T-cell (primary cell): ENCODE data around the gene POMT2. TPM values are rescaled to one million over a fixed set of nuclear protein-coding genes. Genes with fewer than 3 reads are reported as not detected.
A peak's percentile ranks its signal among the peaks of the same experiment; 100 is the strongest.
"Not testable (repeated sequence)": the region's sequence is repeated elsewhere in the genome, so short reads cannot be mapped to it uniquely, and the experiment has no call there.

Source experiments
- ATAC-seq, 4 experiments: fragments of 200-7000 bp in 3 of 4; fragments of 150-1000 bp in 1 of 4; cut with Tn5 transposase; replicated peaks in 1 of 4; 1 replicate in 3 of 4; 2 replicates in 1 of 4; pipeline ENCODE4 v1.10.0; 2021; ENCODE audit warnings: moderate library complexity in 3 of 4, mild to moderate bottlenecking in 2 of 4, moderate number of reproducible peaks in 1 of 4
- CTCF ChIA-PET, 2 donors: fragments of 300-600 bp; sonication (Branson Sonifier 250); formaldehyde crosslinking; loops; one replicate each; lab custom pipeline; 2022; ENCODE audit warnings: antibody characterized with exemption in 2 of 2; lab: Charles Lee
- POLR2A ChIA-PET, 2 donors: fragments of 300-600 bp; sonication (Branson Sonifier 250); formaldehyde crosslinking; loops; one replicate each; lab custom pipeline; 2022; ENCODE audit warnings: antibody characterized with exemption in 2 of 2; lab: Charles Lee
- DNase-seq, 35 experiments: peaks; one replicate each; pipeline versions ENCODE4 v3.0.0 to v3.0.0-alpha.2; 2013 to 2023
- H3K27ac ChIP-seq: one replicate; pipeline ENCODE4 v1.5.1; 2013; ENCODE audit warnings: low read length
- H3K27me3 ChIP-seq, 2 experiments: replicated peaks in 1 of 2; 1 replicate in 1 of 2; 2 replicates in 1 of 2; pipeline versions ENCODE4 v1.6.1 to v1.7.0; 2013; ENCODE audit warnings: low read length in 1 of 2, mixed read lengths in 1 of 2; ENCODE audit not compliant: control insufficient read depth in 2 of 2, insufficient read depth in 2 of 2; ENCODE audit errors: extremely low read depth in 1 of 2
- H3K36me3 ChIP-seq, 2 donors: 1 replicate in 1 of 2; 2 replicates in 1 of 2; pipeline versions ENCODE4 v1.6.1 to v1.7.0; 2013; ENCODE audit warnings: low read length in 1 of 2; ENCODE audit not compliant: control insufficient read depth in 2 of 2, insufficient read depth in 1 of 2; ENCODE audit errors: extremely low read depth in 1 of 2
- H3K4me1 ChIP-seq, 2 experiments: 1 replicate in 1 of 2; 2 replicates in 1 of 2; pipeline versions ENCODE4 v1.6.1 to v1.7.0; 2013; ENCODE audit warnings: low read length in 2 of 2, mixed read lengths in 1 of 2; ENCODE audit not compliant: insufficient read depth in 2 of 2, control insufficient read depth in 1 of 2; ENCODE audit errors: extremely low read depth in 1 of 2
- H3K4me3 ChIP-seq, 2 donors: 1 replicate in 1 of 2; 2 replicates in 1 of 2; pipeline versions ENCODE4 v1.5.1 to v1.7.0; 2013; ENCODE audit warnings: mild to moderate bottlenecking in 2 of 2, low read length in 1 of 2, moderate library complexity in 1 of 2; ENCODE audit not compliant: control insufficient read depth in 1 of 2; ENCODE audit errors: extremely low read depth in 1 of 2
- H3K9me3 ChIP-seq: 2 replicates; pipeline ENCODE4 v1.7.0; 2013
- H3K27ac Mint-ChIP-seq, 2 donors: one replicate each; pipeline ENCODE4 v1.8.0; 2020 to 2021; ENCODE audit warnings: mild to moderate bottlenecking in 2 of 2, mixed read lengths in 2 of 2
- H3K27me3 Mint-ChIP-seq, 2 donors: one replicate each; pipeline ENCODE4 v1.8.0; 2021 to 2022; ENCODE audit warnings: mixed read lengths in 2 of 2
- H3K36me3 Mint-ChIP-seq: one replicate; pipeline ENCODE4 v1.8.0; 2021; ENCODE audit warnings: mixed read lengths
- H3K4me1 Mint-ChIP-seq, 3 donors: one replicate each; pipeline ENCODE4 v1.8.0; 2020 to 2022; ENCODE audit warnings: mixed read lengths in 3 of 3, mild to moderate bottlenecking in 1 of 3
- H3K4me3 Mint-ChIP-seq, 3 donors: one replicate each; pipeline ENCODE4 v1.8.0; 2020 to 2022; ENCODE audit warnings: mild to moderate bottlenecking in 3 of 3, mixed read lengths in 3 of 3, moderate library complexity in 3 of 3
- H3K9me3 Mint-ChIP-seq, 3 donors: one replicate each; pipeline ENCODE4 v1.8.0; 2020 to 2022; ENCODE audit warnings: mixed read lengths in 3 of 3
- WGBS: methylation state at CpG from one replicate; pipeline ENCODE4 v1.1.5; 2013; ENCODE audit warnings: missing lambda C conversion rate; ENCODE audit not compliant: insufficient coverage; 5-methylcytosine and 5-hydroxymethylcytosine counted together
- total RNA-seq, 35 experiments: library from RNA in 6 of 35; stranded (reverse) in 6 of 35; fragments of 120-200 nt in 1 of 35; gene quantifications; one replicate each; pipeline versions ENCODE4 v1.2.1 to v1.2.4 and lab custom pipeline; 2013 to 2026

Gene POMT2
- total RNA-seq, 5 donors from 2014 or later (not counting 1 experiment from before 2014, with no cell fraction given), result 11.4 to 14.3 (median 13.2) TPM

DNA sequence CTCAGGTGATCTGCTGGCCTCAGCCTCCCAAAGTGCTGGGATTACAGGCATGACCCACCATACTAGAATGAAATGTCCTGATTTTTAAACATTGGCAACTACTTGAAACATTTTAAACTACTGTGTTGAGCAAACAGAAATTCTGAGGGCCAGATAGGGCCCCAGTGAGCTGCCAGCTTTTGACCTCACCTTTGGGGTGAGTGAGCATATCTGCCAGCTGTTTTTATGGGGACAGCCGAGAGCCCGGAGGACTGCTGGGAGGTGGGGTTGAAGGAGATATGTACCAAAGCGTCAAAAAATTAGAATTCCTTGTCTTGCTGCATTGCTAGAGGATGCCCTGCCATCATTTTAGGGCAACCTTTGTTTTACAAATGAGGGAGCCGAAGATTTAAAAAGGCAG lies 2.9 kb upstream of the POMT2 start:
- 100% methylated on average over 1 of the region's 4 CpGs for WGBS
- H3K27me3 Mint-ChIP-seq, result no peaks in the 10 kb centered on the region
- CTCF ChIA-PET, result interaction anchor here in 1 of 2 donors (0.7 kb wide), 1 partner anchor 45 kb away, joined by 5 read pairs; no protein-coding TSS in a partner anchor
- H3K4me1 ChIP-seq, result peaks cover 2 to 13% of the 10 kb centered on the region in 2 experiments
- ATAC-seq, result no peak
- H3K36me3 ChIP-seq, result no peaks in the 10 kb centered on the region
- no peaks in the 10 kb centered on the region for H3K9me3 ChIP-seq
- no peak overlapping the region for H3K27ac Mint-ChIP-seq
- H3K27ac ChIP-seq, result no peak overlapping the region
- peaks cover 14 to 21% (median 19%) of the 10 kb centered on the region in 3 donors for H3K4me1 Mint-ChIP-seq
- H3K9me3 Mint-ChIP-seq, result no peaks in the 10 kb centered on the region
- POLR2A ChIA-PET, result no interaction called here
- H3K4me3 ChIP-seq, result no peak overlapping the region
- no peak overlapping the region for H3K4me3 Mint-ChIP-seq
- H3K27me3 ChIP-seq, result no peaks in the 10 kb centered on the region
- no peaks in the 10 kb centered on the region for H3K36me3 Mint-ChIP-seq
- DNase-seq, result no peak

DNA sequence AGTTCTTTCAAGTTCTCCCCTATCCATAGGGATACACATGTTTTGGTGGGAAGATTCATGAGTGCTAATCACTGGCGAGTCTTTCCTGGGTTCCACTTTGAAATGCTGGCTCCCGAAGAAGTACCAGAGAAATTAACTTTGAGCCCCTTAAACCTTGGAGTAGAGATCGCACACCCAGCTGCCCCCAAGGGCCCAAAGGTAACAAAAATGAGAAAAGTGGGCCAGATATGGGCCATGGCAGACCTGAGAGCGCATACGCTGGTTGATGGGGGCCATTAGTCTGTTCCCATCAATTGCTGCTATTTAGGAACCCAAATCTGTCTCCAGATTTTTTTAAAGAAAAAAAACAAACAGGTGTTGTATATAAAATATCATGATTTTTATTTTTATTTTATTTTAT lies 2.3 kb upstream of the POMT2 start:
- Mint-ChIP-seq H3K4me1 (peaks cover 14 to 21% (median 19%) of the 10 kb centered on the region in 3 donors), H3K36me3 (no peaks in the 10 kb centered on the region), H3K9me3 (no peaks in the 10 kb centered on the region), H3K4me3 (peak overlapping the region in 1 of 3 donors; percentile 96), H3K27me3 (no peaks in the 10 kb centered on the region), H3K27ac (no peak overlapping the region)
- 100% methylated on average over 2 of the region's 5 CpGs for WGBS
- no peak overlapping the region for H3K27ac ChIP-seq
- DNase-seq (no peak), ATAC-seq (no peak)
- H3K27me3 ChIP-seq, result no peaks in the 10 kb centered on the region
- H3K4me1 ChIP-seq, result peaks cover 2 to 13% of the 10 kb centered on the region in 2 experiments
- no peaks in the 10 kb centered on the region for H3K9me3 ChIP-seq
- no peaks in the 10 kb centered on the region for H3K36me3 ChIP-seq
- POLR2A ChIA-PET, result interaction anchor here in 1 of 2 donors (0.6 kb wide), 1 partner anchor 387 kb away, joined by 3 read pairs; no protein-coding TSS in a partner anchor
- no peak overlapping the region for H3K4me3 ChIP-seq
- CTCF ChIA-PET, result no interaction called here

DNA sequence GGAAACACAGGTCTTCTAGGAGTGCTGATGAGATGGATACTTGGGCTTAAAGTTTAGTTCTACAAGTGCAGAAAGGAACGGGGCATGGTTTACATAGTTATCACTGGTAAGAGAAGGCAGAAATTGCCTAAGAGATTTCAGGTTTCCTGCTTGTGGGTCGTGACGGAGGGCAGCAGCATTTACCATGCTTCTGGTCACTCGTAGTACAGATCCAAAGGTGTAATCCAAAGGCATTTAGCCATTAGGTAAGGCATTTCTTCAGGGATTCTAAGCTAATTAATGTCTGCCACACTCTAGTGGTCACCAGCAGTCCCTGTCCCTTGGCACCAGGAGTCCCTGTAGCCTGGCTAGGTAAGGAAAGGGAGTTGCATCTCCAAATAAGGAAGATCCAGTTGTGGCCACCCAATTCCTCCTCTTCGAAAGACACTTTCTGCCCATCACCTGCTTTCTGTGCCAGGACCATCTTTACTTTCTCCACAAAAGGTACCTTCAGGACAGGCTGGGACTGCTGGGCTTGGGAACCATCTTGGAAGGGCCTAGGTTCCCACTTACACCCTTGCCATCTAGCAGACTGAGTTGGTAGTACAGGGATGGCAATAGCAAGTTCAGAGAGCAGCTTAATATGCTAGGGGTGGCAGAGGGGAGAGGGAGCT lies 1.7 kb upstream of the POMT2 start:
- Histone ChIP-seq H3K27ac (peak overlapping the region; percentile 90), H3K4me1 (peaks cover 2 to 13% of the 10 kb centered on the region in 2 experiments), H3K4me3 (peak overlapping the region in 1 of 2 donors; percentile 88), H3K9me3 (no peaks in the 10 kb centered on the region), H3K36me3 (no peaks in the 10 kb centered on the region), H3K27me3 (no peaks in the 10 kb centered on the region)
- CTCF ChIA-PET, result interaction anchor here in 1 of 2 donors (1.0 kb wide), 1 partner anchor 134 kb away, joined by 7 read pairs; no protein-coding TSS in a partner anchor
- no peak for ATAC-seq
- no peaks in the 10 kb centered on the region for H3K9me3 Mint-ChIP-seq
- H3K4me1 Mint-ChIP-seq, result peaks cover 14 to 21% (median 19%) of the 10 kb centered on the region in 3 donors
- no peak for DNase-seq
- H3K36me3 Mint-ChIP-seq, result no peaks in the 10 kb centered on the region
- H3K27ac Mint-ChIP-seq, result peak overlapping the region; percentile 98 to 100
- POLR2A ChIA-PET, result interaction anchor here (0.6 kb wide), 2 partner anchors 219 to 387 kb away, joined by 3 read pairs; no protein-coding TSS in a partner anchor
- peak overlapping the region; percentile 96 to 97 (median 96) for H3K4me3 Mint-ChIP-seq
- H3K27me3 Mint-ChIP-seq, result no peaks in the 10 kb centered on the region
- 78% methylated on average over 5 of the region's 5 CpGs for WGBS

DNA sequence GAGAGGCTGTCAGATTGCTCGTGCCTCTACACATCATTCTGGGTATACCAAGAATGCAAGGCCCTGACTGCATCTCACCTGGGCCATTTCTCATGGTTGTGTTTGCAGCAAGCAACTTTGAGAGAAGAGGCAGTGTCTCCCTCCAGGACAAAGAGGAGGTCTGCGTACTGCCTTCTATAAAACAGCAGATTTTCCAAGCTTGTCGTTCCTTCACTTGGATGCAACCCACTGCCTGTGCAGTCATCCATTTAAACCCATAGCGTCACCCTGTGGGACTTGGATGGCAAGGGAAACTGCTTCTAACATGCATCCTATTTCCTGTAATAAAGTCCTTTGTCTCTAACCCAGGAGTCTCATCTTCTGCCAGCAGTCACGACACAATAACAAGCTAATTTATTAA lies 1.3 kb downstream of the POMT2 start:
- H3K27ac ChIP-seq, result no peak overlapping the region
- ChIA-PET CTCF (interaction anchor here in 1 of 2 donors (0.7 kb wide), 1 partner anchor 58 kb away, joined by 3 read pairs; the partner anchor contains the start of genes SAMD15 and TMED8), POLR2A (no interaction called here)
- Mint-ChIP-seq H3K27ac (peak overlapping the region in 1 of 2 donors; percentile 91), H3K36me3 (no peaks in the 10 kb centered on the region), H3K27me3 (no peaks in the 10 kb centered on the region), H3K9me3 (no peaks in the 10 kb centered on the region), H3K4me3 (peak overlapping the region; percentile 31 to 96 (median 82)), H3K4me1 (peaks cover 14 to 21% (median 19%) of the 10 kb centered on the region in 3 donors)
- no peaks in the 10 kb centered on the region for H3K27me3 ChIP-seq
- H3K9me3 ChIP-seq, result no peaks in the 10 kb centered on the region
- peaks cover 2 to 13% of the 10 kb centered on the region in 2 experiments for H3K4me1 ChIP-seq
- H3K36me3 ChIP-seq, result no peaks in the 10 kb centered on the region
- H3K4me3 ChIP-seq, result no peak overlapping the region
- ATAC-seq (no peak), DNase-seq (no peak)
- 82% methylated on average over 4 of the region's 5 CpGs for WGBS

DNA sequence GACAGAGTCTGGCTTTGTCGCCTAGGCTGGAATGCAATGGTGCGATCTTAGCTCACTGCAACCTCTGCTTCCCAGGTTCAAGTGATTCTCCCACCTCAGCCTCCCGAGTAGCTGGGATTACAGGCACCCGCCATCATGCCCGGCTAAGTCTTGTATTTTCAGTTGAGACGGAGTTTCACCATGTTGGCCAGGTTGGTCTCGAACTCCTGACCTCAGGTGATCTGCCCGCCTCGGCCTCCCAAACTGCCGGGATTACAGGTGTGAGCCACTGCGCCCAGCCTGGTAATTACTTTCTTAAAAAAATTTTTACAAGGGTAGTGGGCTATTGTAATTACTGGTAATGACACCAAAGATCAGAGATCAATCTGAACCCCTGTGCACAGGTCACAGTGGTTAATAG lies 1.9 kb downstream of the POMT2 start:
- POLR2A ChIA-PET, ATAC-seq, H3K9me3 ChIP-seq, H3K27ac ChIP-seq, H3K27me3 ChIP-seq, H3K4me3 Mint-ChIP-seq, H3K9me3 Mint-ChIP-seq, H3K27ac Mint-ChIP-seq, H3K4me3 ChIP-seq, DNase-seq, H3K27me3 Mint-ChIP-seq, H3K36me3 ChIP-seq, CTCF ChIA-PET, H3K36me3 Mint-ChIP-seq: not testable (repeated sequence)
- peaks cover 2 to 13% of the 10 kb centered on the region in 2 experiments for H3K4me1 ChIP-seq
- peaks cover 14 to 21% (median 19%) of the 10 kb centered on the region in 3 donors for H3K4me1 Mint-ChIP-seq
- 93% methylated on average over 5 of the region's 11 CpGs for WGBS

DNA sequence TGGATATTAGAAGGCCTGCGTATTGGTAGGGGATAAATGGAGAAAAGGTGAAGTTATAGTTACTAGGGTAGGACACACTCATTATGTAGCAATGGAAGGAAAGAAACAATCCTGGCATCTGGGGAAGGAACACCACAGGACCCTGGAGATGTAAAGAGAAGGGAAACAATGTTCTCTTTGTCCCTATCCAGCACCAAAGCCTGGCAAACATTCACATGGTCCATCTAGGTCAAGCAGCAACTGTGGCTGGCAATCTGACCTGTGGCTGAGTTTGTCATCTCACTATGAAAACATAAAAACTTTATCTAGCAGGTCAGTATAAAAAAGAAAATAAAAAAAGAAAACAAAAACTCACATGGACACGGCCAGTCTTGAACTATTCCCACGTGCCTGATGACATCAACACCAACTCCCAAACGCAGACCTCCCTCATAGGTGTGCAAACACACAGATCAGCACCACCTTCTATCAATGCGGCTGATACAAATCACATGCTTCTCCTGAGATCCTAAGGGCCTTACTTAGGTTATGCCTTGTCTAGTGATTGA lies 2.6 kb downstream of the POMT2 start:
- H3K36me3 Mint-ChIP-seq, result no peaks in the 10 kb centered on the region
- Histone ChIP-seq H3K4me1 (peaks cover 2 to 13% of the 10 kb centered on the region in 2 experiments), H3K9me3 (no peaks in the 10 kb centered on the region), H3K27me3 (no peaks in the 10 kb centered on the region), H3K4me3 (no peak overlapping the region), H3K36me3 (no peaks in the 10 kb centered on the region), H3K27ac (no peak overlapping the region)
- peaks cover 14 to 21% (median 19%) of the 10 kb centered on the region in 3 donors for H3K4me1 Mint-ChIP-seq
- H3K4me3 Mint-ChIP-seq, result no peak overlapping the region
- ChIA-PET CTCF (no interaction called here), POLR2A (no interaction called here)
- DNase-seq (no peak), ATAC-seq (no peak)
- 96% methylated on average over 4 of the region's 5 CpGs for WGBS
- no peaks in the 10 kb centered on the region for H3K9me3 Mint-ChIP-seq
- H3K27me3 Mint-ChIP-seq, result no peaks in the 10 kb centered on the region
- H3K27ac Mint-ChIP-seq, result no peak overlapping the region
